ENCODE data around the gene PMIS2. TPM values are rescaled to one million over a fixed set of nuclear protein-coding genes. Genes with fewer than 3 reads are reported as not detected.

Gene PMIS2
- total and polyA plus RNA-seq, 2 donors, result not detected

Other genes starting within 250 kb of the PMIS2 start
- gene FFAR1, start 238.3 kb upstream of the PMIS2 start, total RNA-seq, result not detected
- not detected for gene FFAR1, start 238.3 kb upstream of the PMIS2 start, polyA plus RNA-seq
- 0.16 TPM for gene FFAR3, start 227.7 kb upstream of the PMIS2 start, total RNA-seq
- 0.68 TPM for gene FFAR3, start 227.7 kb upstream of the PMIS2 start, polyA plus RNA-seq
- gene GPR42, start 215.1 kb upstream of the PMIS2 start, total RNA-seq, result not detected
- gene GPR42, start 215.1 kb upstream of the PMIS2 start, polyA plus RNA-seq, result 0.14 TPM
- gene FFAR2, start 137.9 kb upstream of the PMIS2 start, total RNA-seq, result 0.69 TPM
- gene FFAR2, start 137.9 kb upstream of the PMIS2 start, polyA plus RNA-seq, result 0.05 TPM
- not detected for gene KRTDAP, start 95.7 kb upstream of the PMIS2 start, total RNA-seq
- gene KRTDAP, start 95.7 kb upstream of the PMIS2 start, polyA plus RNA-seq, result not detected
- gene DMKN, start 72.5 kb upstream of the PMIS2 start, total RNA-seq, result 10.7 TPM
- 17.5 TPM for gene DMKN, start 72.5 kb upstream of the PMIS2 start, polyA plus RNA-seq
- not detected for gene SBSN, start 57.9 kb upstream of the PMIS2 start, total RNA-seq
- 0.15 TPM for gene SBSN, start 57.9 kb upstream of the PMIS2 start, polyA plus RNA-seq
- gene GAPDHS, start 52.7 kb upstream of the PMIS2 start, total RNA-seq, result not detected
- gene GAPDHS, start 52.7 kb upstream of the PMIS2 start, polyA plus RNA-seq, result not detected
- gene TMEM147, start 40.5 kb upstream of the PMIS2 start, total RNA-seq, result 57.0 TPM
- 141 TPM for gene TMEM147, start 40.5 kb upstream of the PMIS2 start, polyA plus RNA-seq
- gene ATP4A, start 22.5 kb upstream of the PMIS2 start, total RNA-seq, result not detected
- gene ATP4A, start 22.5 kb upstream of the PMIS2 start, polyA plus RNA-seq, result not detected
- 6.3 TPM for gene HAUS5, start 26.6 kb downstream of the PMIS2 start, total RNA-seq
- 8.8 TPM for gene HAUS5, start 26.6 kb downstream of the PMIS2 start, polyA plus RNA-seq
- 14.8 TPM for gene RBM42, start 42.9 kb downstream of the PMIS2 start, total RNA-seq
- gene RBM42, start 42.9 kb downstream of the PMIS2 start, polyA plus RNA-seq, result 89.5 TPM
- gene ETV2, start 55.6 kb downstream of the PMIS2 start, total RNA-seq, result 0.32 TPM
- gene ETV2, start 55.6 kb downstream of the PMIS2 start, polyA plus RNA-seq, result 1.7 TPM
- gene COX6B1, start 62.1 kb downstream of the PMIS2 start, total RNA-seq, result 192 TPM
- gene COX6B1, start 62.1 kb downstream of the PMIS2 start, polyA plus RNA-seq, result 592 TPM
- 89.8 TPM for gene UPK1A, start 80.3 kb downstream of the PMIS2 start, total RNA-seq
- gene UPK1A, start 80.3 kb downstream of the PMIS2 start, polyA plus RNA-seq, result 81.8 TPM
- not detected for gene ZBTB32, start 118.4 kb downstream of the PMIS2 start, total RNA-seq
- 0.09 TPM for gene ZBTB32, start 118.4 kb downstream of the PMIS2 start, polyA plus RNA-seq
- 7.1 TPM for gene KMT2B, start 131.8 kb downstream of the PMIS2 start, total RNA-seq
- gene KMT2B, start 131.8 kb downstream of the PMIS2 start, polyA plus RNA-seq, result 25.9 TPM
- gene IGFLR1, start 156.3 kb downstream of the PMIS2 start, total RNA-seq, result 0.53 TPM
- gene IGFLR1, start 156.3 kb downstream of the PMIS2 start, polyA plus RNA-seq, result 21.2 TPM
- gene U2AF1L4, start 159.2 kb downstream of the PMIS2 start, total RNA-seq, result 9.6 TPM
- gene U2AF1L4, start 159.2 kb downstream of the PMIS2 start, polyA plus RNA-seq, result 25.3 TPM
- gene PSENEN, start 159.5 kb downstream of the PMIS2 start, total RNA-seq, result 13.7 TPM
- gene PSENEN, start 159.5 kb downstream of the PMIS2 start, polyA plus RNA-seq, result 49.2 TPM
- 5.4 TPM for gene LIN37, start 162.4 kb downstream of the PMIS2 start, total RNA-seq
- gene LIN37, start 162.4 kb downstream of the PMIS2 start, polyA plus RNA-seq, result 18.8 TPM
- gene HSPB6, start 170.9 kb downstream of the PMIS2 start, total RNA-seq, result 25.4 TPM
- gene HSPB6, start 170.9 kb downstream of the PMIS2 start, polyA plus RNA-seq, result 657 TPM
- gene PROSER3, start 172.0 kb downstream of the PMIS2 start, total RNA-seq, result 6.8 TPM
- gene PROSER3, start 172.0 kb downstream of the PMIS2 start, polyA plus RNA-seq, result 12.2 TPM
- gene ARHGAP33, start 189.4 kb downstream of the PMIS2 start, total RNA-seq, result 17.4 TPM
- 10.2 TPM for gene ARHGAP33, start 189.4 kb downstream of the PMIS2 start, polyA plus RNA-seq
- not detected for gene PRODH2, start 226.7 kb downstream of the PMIS2 start, total RNA-seq
- gene PRODH2, start 226.7 kb downstream of the PMIS2 start, polyA plus RNA-seq, result 0.18 TPM

Measured in urinary bladder (tissue), 2 donors.